Measurements from ENCODE around the gene LRRIQ1.

- TF ChIP-seq CTCF (conservative IDR thresholded peaks at IDR 0.05; ENCODE audit: low read depth, low read length) (no peak), EZH2 (IDR thresholded peaks at IDR 0.05; ENCODE audit: low read length, unreplicated experiment) (no peak)
Observed at GRCh38 chr12:85278598-85279448, 242.7 kb downstream of the LRRIQ1 start.
